Measurements from ENCODE around the gene SPTSSB.
A peak's percentile ranks its signal among the peaks of the same experiment; 100 is the strongest.

SPTSSB gene

GRCh38 chr3:161371441-161372320 lies at the start of gene SPTSSB:
Gene SPTSSB (minus strand): TSS chr3:161371517. CDS start chr3:161346323, 25,194 bp downstream.
- peak; percentile 32 for DNase-seq

- no peak for DNase-seq
Observed at GRCh38 chr3:161420746-161421145, 49.4 kb upstream of the SPTSSB start.

GRCh38 chr3:161419555-161420333 lies 48.4 kb upstream of the SPTSSB start:
- DNase-seq: no peak

- no peak for DNase-seq
Observed at GRCh38 chr3:161415506-161416231, 44.4 kb upstream of the SPTSSB start.

GRCh38 chr3:161414907-161415306 lies 43.6 kb upstream of the SPTSSB start:
- no peak for DNase-seq

GRCh38 chr3:161413855-161414210 lies 42.5 kb upstream of the SPTSSB start:
- DNase-seq: no peak

GRCh38 chr3:161413127-161413854 lies 42.0 kb upstream of the SPTSSB start:
- no peak for DNase-seq

- no peak for DNase-seq
Observed at GRCh38 chr3:161412123-161412522, 40.8 kb upstream of the SPTSSB start.

- DNase-seq: no peak
Observed at GRCh38 chr3:161409858-161410257, 38.5 kb upstream of the SPTSSB start.

GRCh38 chr3:161409069-161409468 lies 37.8 kb upstream of the SPTSSB start:
- no peak for DNase-seq

- no peak for DNase-seq
Observed at GRCh38 chr3:161406594-161407555, 35.6 kb upstream of the SPTSSB start.

- DNase-seq: no peak
Observed at GRCh38 chr3:161405836-161406235, 34.5 kb upstream of the SPTSSB start.

- no peak for DNase-seq
Observed at GRCh38 chr3:161405087-161405486, 33.8 kb upstream of the SPTSSB start.

- DNase-seq: no peak
Observed at GRCh38 chr3:161403251-161403650, 31.9 kb upstream of the SPTSSB start.

GRCh38 chr3:161401389-161401788 lies 30.1 kb upstream of the SPTSSB start:
- DNase-seq: no peak

GRCh38 chr3:161400650-161401049 lies 29.3 kb upstream of the SPTSSB start:
- no peak for DNase-seq

- DNase-seq: no peak
Observed at GRCh38 chr3:161395115-161396012, 24.0 kb upstream of the SPTSSB start.

- DNase-seq: no peak
Observed at GRCh38 chr3:161393803-161394202, 22.5 kb upstream of the SPTSSB start.

GRCh38 chr3:161393310-161393709 lies 22.0 kb upstream of the SPTSSB start:
- DNase-seq: no peak

GRCh38 chr3:161392853-161393252 lies 21.5 kb upstream of the SPTSSB start:
- DNase-seq: no peak

Measured in stimulated activated naive CD4-positive, alpha-beta T cell treated with Interleukin-2 at 50 U/mL for 16 hours (primary cell).